Right hindlimb (tissue), 1 donor: Measurements from ENCODE around the gene FAM3A.
A peak's percentile ranks its signal among the peaks of the same experiment; 100 is the strongest.
"Not testable (repeated sequence)": the region's sequence is repeated elsewhere in the genome, so short reads cannot be mapped to it uniquely, and the experiment has no call there.

Experiments
- DNase-seq: peaks from one replicate; pipeline ENCODE4 v3.0.0-alpha.2; 2018

Gene FAM3A

DNA sequence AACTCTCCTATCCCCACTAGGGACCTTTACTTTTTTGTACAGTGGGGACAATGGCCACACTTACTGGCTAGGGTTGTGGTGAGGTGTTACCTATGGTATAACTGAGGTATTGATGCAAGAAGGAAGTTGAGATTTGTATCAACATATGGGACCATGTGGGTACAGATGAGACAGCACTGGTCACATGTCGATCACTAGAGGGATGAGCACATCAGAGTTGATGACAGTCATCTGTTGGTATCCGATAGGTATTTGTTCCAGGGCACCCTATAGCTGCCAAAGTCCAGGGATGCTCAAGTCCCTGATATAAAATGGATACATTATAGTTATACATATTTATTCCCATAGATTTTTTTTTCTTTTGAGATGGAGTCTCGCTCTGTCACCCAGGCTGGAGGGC lies 13.0 kb downstream of the FAM3A start:
- no peak for DNase-seq

DNA sequence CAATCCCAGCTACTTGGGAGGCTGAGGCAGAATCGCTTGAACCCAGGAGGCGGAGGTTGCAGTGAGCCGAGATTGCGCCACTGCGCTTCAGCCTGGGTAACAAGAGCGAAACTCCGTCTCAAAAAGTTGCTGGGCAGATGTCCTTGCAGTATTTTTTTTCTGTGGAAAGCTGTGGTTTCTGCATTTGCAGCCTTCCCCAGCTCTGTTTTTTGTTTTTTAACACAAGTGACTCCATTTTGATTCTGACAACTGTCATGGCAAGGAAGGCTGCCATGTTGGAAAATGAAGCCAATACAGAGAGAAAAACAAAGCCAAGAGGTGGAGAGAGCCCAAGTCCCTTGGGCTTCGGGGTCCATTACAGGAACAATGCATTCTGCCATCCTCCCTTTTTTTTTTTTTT lies 13.9 kb downstream of the FAM3A start:
- no peak for DNase-seq

DNA sequence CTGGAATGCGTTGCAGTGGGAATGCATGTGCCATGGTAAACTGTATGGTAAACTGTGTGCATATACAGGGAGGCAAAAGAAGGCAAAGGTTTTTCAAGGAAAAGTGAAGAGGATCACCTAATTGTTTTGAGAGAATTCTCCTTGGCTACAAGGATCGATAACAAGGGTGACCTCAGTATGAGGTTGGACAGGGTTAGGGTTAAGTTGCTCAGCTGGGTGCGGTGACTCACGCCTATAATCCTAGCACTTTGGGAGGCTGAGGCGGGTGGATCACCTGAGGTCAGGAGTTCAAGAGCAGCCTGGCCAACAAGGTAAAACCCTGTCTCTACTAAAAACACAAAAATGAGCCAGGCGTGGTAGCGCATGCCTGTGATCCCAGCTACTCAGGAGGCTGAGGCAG lies 14.6 kb downstream of the FAM3A start:
- not testable (repeated sequence) for DNase-seq

DNA sequence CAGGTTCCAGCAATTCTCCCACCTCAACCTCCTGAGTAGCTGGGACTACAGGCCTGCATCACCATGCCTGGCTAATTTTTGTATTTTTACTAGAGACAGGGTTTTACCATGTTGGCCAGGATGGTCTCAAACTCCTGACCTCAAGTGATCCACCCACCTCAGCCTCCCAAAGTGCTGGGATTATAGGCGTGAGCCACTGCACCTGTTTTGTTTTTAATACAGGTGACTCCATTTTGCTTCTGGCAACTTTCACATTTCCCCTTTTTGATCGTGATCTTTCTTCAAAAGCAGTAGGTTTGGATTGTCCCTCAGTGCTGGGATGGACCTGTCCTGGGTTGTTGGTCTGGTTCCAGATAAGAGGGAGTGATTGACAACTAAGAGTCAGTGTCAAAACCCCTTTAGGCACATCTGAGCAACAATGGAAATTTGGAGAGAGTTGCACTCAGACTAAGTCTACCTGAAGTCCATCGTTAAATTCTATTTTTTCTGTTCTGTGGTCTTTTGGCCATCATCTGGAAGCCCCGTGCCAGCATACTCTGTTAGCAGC lies 19.4 kb downstream of the FAM3A start:
- not testable (repeated sequence) for DNase-seq

GRCh38 chrX:154495472-154495922 lies 20.5 kb downstream of the FAM3A start:
- DNase-seq: no peak

GRCh38 chrX:154494715-154495114 lies 21.3 kb downstream of the FAM3A start:
- DNase-seq: no peak

DNA sequence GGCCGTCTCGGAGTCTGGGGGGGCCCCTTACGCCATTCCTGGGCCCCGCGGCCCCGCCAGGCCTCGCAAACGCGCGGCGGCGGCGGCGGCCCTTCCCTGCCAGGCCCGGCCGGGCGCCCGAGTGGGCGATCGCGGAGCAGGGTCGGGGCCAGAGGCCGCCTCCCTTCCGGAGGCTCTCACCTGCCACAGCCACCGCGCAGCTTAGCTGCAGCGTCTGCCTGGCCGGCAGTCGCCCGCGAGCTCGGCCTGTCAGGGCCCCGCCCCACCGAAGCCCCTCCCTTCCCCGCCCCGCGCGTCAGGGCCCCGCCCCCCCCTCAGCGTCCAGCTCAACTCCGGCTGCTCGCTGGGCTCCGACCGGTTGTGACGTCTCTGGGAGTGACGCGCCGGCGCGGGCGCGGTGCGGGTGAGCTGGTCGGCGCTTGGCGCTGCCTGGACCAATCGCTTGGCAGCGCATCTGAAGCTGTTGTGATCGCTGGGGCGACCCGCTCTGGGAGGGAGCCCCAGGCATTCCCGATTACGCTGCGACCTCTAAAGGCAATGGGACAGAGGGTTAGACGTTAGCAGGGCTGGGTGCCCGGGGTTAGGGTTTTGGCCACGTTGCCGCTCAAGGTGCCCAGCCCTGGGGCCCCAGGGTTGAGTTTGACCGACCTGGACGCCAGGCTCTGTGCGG lies 25.5 kb downstream of the FAM3A start, which contains the start of gene SLC10A3:
TSS of gene SLC10A3 (minus strand) at position 216 of the 670 bp plus-strand sequence. CDS start 1,689 bp downstream, outside the sequence.
- DNase-seq: peak; percentile 95

DNA sequence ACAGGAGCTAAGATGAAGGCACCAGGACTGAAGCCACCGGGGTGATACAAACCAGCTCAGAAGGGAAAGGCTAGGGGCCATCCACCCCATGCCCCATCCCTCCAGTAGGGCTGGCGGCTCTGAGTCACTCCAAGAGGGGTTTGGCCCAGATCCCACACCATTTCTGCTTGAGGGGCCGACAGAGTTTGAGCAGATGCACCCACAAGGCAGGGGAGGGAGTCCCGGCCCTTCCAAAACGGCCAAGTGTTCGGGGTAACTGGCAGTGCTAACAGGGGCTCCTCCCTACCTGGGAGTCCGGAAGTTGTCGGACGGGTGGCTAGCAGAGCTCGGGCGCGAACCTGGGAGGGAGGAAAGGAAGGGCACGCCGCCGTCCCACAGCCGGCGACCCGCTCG lies 26.0 kb downstream of the FAM3A start:
- DNase-seq: peak; percentile 34

- no peak for DNase-seq
Measured at GRCh38 chrX:154489182-154489581, 26.9 kb downstream of the FAM3A start.

GRCh38 chrX:154488336-154489075 lies 27.5 kb downstream of the FAM3A start:
- no peak for DNase-seq

DNA sequence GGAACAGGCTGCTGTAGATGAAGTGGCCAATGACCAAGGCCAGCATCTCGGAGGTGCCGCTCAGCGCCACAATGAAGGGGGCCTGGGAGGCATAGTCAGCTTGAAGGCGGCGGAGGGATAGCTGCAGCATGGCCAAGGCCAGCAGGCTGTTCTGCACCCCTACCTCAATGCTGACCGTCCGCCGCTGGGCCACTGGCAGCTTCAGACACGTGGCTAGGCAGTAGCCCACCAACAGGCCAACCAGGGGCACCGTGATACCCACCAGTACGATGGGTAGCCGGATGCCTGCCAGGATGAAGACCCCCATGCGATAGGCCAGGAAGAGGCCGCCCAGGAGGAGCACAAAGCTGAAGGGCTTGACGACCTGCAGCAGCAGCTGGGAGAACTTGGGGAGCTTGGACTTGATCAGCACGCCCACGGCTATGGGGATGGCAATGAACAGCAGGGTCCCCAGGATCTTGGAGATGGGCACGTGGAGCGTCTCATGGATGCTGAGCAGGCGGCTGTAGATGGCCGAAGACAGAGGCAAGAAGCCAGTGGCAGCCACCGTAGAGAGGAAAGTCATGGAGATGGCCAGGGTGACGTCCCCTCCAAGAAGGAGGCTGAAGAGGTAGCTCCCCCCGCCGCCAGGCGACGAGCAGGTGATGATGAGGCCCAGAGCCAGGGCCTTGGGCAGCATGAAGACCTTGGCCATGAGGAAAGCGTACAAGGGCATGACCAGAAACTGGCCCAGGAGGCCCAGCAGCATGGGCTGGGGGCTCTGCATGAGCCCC lies 28.3 kb downstream of the FAM3A start:
- no peak for DNase-seq

DNA sequence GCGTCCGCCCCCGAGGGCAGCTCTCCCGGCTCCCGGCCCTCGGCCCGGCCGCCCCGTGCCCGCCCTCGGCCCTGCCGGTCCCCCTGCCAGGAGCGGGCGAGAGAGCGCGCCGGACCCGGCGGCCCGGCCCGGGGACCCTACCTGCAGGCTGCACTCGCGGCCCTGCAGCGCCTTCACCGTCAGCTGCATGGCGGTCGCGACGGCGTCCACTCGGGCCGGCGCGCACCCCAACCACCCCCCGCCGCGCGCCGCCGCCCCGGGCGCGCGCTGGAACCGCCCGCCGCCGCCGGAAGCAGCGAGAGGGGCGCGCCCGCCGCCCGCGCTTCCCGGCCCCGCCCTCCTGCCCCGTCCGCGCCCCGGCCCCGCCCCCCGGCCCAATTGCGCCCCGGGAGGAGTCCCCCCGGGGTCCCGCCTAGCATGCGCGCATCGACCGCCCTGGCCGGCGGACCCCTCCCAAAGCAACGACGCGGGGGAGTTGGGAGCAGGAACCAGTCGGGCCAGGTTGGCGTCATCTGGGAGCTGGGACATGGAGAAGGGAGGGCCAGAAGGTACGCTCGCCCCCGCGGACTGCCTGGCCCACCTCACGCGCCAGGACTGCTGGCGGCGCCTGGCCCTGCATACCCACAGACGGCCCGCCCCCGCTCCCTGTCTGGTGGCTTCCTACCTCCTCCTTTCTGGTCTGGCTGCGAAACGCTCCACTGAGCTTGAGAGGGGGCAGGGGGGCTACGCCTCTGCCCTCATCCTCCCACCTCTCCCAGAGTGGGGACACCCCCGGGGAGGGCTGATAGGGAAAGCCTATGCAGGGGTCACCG lies 29.4 kb downstream of the FAM3A start, which contains the start of gene UBL4A:
TSS of gene UBL4A (minus strand) at position 220 of the 812 bp plus-strand sequence. CDS start at position 189, 31 bp downstream.
- peak; percentile 63 for DNase-seq

DNA sequence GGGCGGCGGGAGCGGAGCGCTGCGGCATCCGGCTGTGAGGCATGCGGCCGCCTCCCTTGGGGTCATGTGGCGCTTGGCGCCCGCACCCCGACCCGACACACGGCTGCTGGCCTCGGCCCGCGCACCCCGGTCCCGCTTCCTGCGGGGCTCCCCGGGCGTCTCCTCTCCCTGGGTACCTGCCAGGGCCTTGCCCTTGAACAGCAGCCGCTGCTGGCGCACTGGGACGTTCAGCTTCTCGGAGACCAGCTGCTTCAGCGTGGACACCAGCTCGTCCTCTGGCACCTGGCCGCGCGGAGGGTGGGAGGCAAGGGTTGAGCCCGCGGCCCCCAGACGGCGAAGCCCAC lies 30.0 kb downstream of the FAM3A start:
- peak; percentile 45 for DNase-seq

DNA sequence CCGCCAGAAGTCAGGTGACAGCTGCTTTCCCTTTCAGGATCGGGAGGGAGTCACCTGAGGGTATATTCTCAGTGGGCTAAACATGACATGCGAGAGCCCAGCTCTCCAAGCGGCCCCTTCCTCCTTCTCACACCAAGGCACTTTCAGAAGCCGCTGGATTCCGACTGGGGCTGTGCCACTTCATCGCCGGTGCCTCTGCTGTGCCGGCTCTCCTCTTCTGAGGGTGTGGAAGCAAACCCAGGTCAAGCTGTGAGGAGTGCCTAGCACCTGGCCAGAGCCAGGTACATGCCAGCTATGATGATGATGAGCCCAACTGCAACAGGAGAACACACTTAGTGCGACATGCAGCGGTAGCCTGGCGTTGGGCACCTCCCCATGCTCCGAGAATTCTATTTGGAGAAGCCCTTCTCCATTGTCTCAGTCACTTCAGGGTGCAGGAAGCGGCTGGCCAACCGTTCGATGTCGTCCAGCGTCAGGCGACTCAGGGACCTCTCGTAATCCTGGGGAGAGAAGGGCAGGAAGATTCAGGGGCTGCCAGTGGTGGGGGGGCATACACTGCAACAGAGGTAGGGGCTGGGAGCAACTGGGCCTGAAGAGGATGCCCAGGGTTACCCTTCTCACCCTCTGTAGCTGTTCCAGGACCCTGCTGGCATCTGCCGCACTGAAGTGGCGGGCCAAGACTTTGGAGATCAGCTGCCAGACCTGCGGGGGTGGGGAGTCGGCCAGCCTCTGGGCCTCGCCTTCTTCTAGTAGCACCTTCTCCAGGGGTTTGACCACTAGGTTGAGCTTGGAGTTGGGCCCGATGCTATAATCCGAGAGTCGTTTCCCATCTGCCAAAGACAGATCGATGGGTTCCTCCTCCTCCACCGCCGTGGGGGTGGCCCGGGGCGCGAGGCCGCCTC lies 30.6 kb downstream of the FAM3A start:
- DNase-seq: no peak

DNA sequence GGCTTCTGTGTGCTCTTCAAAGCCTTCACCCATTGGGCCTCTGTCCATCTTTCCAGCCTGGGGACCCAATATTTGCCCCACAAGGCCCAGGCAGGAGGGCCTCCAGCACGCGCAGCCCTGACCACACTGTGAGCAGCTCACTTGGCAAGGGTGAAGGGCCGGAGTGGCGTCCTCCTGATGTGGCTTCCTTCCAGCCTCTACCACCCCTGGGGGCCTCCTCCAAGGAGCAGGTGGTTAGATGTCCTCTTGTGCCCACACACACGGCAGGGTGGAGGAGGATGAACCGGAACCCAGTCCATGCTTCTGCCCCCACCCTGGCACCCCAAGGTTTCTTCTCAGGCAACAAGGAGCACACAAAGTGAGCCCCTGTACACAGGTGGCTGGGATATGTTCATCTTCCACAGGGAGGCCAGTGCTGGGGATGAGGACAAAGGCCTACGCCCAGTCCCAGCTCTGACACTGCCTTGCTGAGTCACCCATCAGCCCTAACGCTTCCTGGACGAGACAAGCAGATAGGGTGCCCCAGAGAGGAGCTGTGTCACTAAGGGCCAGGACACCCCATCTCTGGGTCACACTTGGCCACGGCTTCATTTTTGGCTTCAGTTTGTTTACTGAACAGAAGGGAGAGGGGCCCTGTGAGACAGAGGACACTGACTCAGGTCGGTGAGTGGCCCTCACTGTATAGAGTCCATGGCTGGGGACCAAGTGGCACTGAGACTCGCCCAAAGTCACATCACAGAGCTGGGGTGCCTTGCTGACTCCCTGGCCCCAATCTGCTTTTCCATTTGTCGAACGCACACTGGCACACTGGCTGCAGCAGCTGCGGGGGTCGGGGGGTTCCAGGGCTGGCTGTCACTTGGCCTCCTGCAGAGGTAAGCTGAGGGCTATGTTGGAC lies 31.5 kb downstream of the FAM3A start:
- no peak for DNase-seq

DNA sequence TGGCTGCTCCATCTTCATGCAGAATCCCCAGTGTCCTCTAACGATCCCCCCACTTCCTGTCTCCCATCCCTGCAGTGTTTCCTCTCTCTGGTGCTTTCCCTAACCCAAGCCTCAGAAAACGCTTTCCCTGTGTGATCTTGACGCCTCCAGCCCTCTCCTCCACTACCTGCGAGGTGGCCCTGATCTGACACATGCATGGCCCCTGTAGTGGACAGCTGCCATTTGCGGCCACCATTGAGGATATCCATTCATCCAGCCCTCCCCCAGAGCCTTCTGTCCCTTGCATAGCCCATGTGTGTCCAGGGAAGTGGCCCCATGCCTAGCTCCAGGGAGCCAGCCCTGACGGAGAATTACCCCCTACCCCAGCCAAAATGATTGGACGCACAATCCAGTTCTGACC lies 32.7 kb downstream of the FAM3A start:
- DNase-seq: no peak

DNA sequence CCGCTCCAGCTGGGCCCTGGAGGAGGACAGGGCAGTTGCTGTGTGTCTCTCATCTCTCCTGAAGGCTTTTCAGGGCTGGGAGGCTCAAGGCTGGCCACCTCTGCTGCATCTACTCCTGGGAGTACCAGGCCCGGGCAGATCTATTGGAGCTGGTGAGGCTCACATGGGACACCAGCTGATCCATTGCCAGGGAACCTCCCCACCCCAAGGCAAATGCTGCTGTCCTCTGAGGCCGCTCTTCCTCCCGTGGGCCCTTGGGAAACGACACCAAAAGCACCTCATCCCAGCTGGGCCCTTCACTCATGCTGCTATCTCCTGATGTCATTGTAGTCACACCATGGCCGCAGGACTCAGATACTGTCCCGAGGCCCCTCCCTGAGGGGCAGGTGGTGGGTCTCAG lies 33.2 kb downstream of the FAM3A start:
- DNase-seq: no peak

DNA sequence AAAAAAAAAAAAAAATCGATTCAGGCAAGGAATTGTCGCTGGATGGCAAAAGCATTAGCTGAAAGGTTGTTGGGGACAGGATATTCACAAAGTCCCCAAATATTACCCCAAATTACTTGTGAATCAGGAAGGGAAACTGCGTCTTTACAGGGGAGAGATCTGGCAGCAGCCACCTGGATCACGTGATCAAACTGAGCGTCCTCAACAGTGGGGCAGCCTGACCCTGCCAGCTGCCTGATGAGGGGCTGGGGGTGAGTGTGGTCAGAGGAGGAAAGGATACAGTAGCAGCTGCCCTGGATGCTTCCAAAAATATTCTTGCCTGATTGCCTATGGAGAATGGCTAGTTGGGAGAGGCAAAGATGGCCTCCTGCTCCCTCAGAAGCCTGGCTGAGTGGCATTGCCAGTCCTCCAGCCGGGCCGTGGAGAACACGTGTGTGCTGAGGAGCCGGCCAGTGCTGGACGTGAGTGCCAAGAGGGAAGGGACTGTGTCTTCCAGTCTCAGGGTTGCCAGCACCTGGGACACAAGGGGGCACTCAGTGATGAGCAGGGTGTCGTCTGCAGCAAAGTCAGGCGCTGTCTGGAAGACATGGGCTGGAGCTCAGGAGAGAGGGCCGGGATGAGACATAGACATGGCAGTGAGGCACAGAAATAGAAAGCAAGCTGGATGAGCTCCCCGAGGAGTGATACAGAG lies 34.0 kb downstream of the FAM3A start:
- no peak for DNase-seq

- DNase-seq: no peak
Measured at GRCh38 chrX:154481195-154481594, 34.8 kb downstream of the FAM3A start.
